Measurements from ENCODE around the gene ARHGDIB. TPM values are rescaled to one million over a fixed set of nuclear protein-coding genes. Genes with fewer than 3 reads are reported as not detected.

Gene ARHGDIB
- total RNA-seq, 1 experiment from 2014 or later, result 0.63 TPM

DNA sequence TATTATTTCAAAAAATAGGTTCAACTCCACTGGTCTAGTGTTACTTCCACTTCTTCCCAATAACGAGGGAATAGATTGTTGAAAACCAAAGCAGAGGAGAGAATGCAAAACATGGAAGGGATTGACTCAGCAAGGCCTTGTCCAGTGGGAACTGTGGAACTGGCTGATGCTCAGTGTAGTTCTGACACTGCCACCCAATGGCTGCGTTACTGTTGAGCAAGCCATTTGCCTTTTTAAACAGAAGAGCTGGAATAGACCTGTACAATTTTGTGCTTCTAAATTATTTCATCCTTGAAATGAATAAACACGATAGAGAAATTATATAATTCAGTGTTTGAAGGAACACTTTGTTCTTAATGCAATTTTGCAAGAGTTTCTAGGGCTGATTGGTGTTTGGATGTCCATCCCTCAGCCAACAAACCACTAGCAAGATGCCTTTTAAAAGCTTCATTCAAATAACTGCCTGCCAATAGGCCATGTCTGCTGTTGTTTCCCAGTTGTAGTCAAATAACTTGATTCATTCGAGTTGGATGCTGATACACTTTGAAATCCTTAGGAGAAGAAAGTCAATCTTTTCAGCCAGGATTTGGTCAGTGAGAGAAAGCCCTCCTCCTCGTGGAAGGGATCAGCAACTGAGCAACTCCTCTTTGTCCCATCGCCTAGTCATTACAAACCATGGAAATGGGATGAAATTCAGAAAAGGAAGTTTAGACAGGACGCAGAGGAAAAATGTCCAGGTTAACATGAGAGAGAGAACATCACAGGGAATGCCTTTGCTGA, 68.5 kb downstream of the ARHGDIB start:
- DNase-seq (ENCODE audit: low read depth, low spot score), result peak; percentile 84
- in situ Hi-C loops (cut with HindIII; ENCODE audit: low pct_unique_long_range_greater_than_20kb, low sequenced_read_pairs), result no loop called here

Other genes starting within 250 kb of the ARHGDIB start
- 33.2 and 33.7 TPM in 2 replicates for gene WBP11, start 158.1 kb downstream of the ARHGDIB start, total RNA-seq (2014; rRNA removed; shearing (Covaris generic))
- 14.1 and 15.9 TPM in 2 replicates for gene C12orf60, start 157.9 kb downstream of the ARHGDIB start, total RNA-seq (2014; rRNA removed; shearing (Covaris generic))
- 0.24 TPM in 1 of 2 replicates, not detected in the other for gene SMCO3, start 147.4 kb downstream of the ARHGDIB start, total RNA-seq (2014; rRNA removed; shearing (Covaris generic))
- not detected in 2 replicates for gene ART4, start 118.1 kb downstream of the ARHGDIB start, total RNA-seq (2014; rRNA removed; shearing (Covaris generic))
- gene MGP, start 75.7 kb downstream of the ARHGDIB start, total RNA-seq (2014; rRNA removed; shearing (Covaris generic)), result 402 and 415 TPM in 2 replicates
- 0.61 and 0.74 TPM in 2 replicates for gene ERP27, start 23.1 kb downstream of the ARHGDIB start, total RNA-seq (2014; rRNA removed; shearing (Covaris generic))
- not detected in 2 replicates for gene PDE6H, start 11.4 kb upstream of the ARHGDIB start, total RNA-seq (2014; rRNA removed; shearing (Covaris generic))